Fibroblast of lung (primary cell): ENCODE results near the gene GAGE13. TPM values are rescaled to one million over a fixed set of nuclear protein-coding genes. Genes with fewer than 3 reads are reported as not detected.
"Not testable (repeated sequence)": the region's sequence is repeated elsewhere in the genome, so short reads cannot be mapped to it uniquely, and the experiment has no call there.

Experiments
- DNase-seq, 2 donors: peaks; one replicate each; pipeline versions ENCODE4 v3.0.0 to v3.0.0-alpha.2; 2010; ENCODE audit warnings: low read depth in 2 of 2
- H2AFZ ChIP-seq: 2 replicates; pipeline ENCODE4 v1.5.1; 2012; ENCODE audit warnings: low read length, control low read depth, inconsistent platforms
- H3K27ac ChIP-seq: 2 replicates; pipeline ENCODE4 v1.5.1; 2011; ENCODE audit warnings: low read length, control low read depth; ENCODE audit not compliant: insufficient read depth
- H3K27me3 ChIP-seq: 2 replicates; pipeline ENCODE4 v1.5.1; 2011; ENCODE audit warnings: mild to moderate bottlenecking, low read length; ENCODE audit not compliant: control insufficient read depth, insufficient read depth
- H3K36me3 ChIP-seq: 2 replicates; pipeline ENCODE4 v1.5.1; 2011; ENCODE audit warnings: low read length; ENCODE audit not compliant: control insufficient read depth, insufficient read depth
- H3K4me1 ChIP-seq: 2 replicates; pipeline ENCODE4 v1.5.1; 2011; ENCODE audit warnings: low read length; ENCODE audit not compliant: control insufficient read depth, insufficient read depth; ENCODE audit errors: extremely low read depth
- H3K4me2 ChIP-seq: 2 replicates; pipeline ENCODE4 v1.5.1; 2011; ENCODE audit warnings: low read length, control low read depth; ENCODE audit not compliant: insufficient read depth; ENCODE audit errors: extremely low read depth
- H3K4me3 ChIP-seq, 4 experiments: fragments of 200-600 bp in 1 of 4; sonication (generic) in 1 of 4; replicated peaks in 1 of 4; 2 replicates each; pipeline ENCODE4 v1.5.1; 2011 to 2016; ENCODE audit warnings: low read length in 4 of 4, low read depth in 3 of 4, mild to moderate bottlenecking in 3 of 4, control low read depth in 2 of 4, inconsistent platforms in 1 of 4, mixed read lengths in 1 of 4; ENCODE audit not compliant: insufficient read depth in 1 of 4; ENCODE audit errors: control extremely low read depth in 1 of 4
- H3K79me2 ChIP-seq: 2 replicates; pipeline ENCODE4 v1.5.1; 2012; ENCODE audit warnings: mild to moderate bottlenecking, low read length, inconsistent platforms; ENCODE audit not compliant: control insufficient read depth, insufficient read depth
- H3K9ac ChIP-seq: 2 replicates; pipeline ENCODE4 v1.5.1; 2011; ENCODE audit warnings: mild to moderate bottlenecking, low read length, control low read depth; ENCODE audit not compliant: insufficient read depth
- H3K9me3 ChIP-seq: 2 replicates; pipeline ENCODE4 v1.5.1; 2012; ENCODE audit warnings: low read depth, low read length; ENCODE audit not compliant: control insufficient read depth, insufficient read depth
- H4K20me1 ChIP-seq: 2 replicates; pipeline ENCODE4 v1.5.1; 2011; ENCODE audit warnings: low read length; ENCODE audit not compliant: control insufficient read depth, insufficient read depth; ENCODE audit errors: extremely low read depth
- EZH2 ChIP-seq: IDR thresholded peaks from 2 replicates; pipeline ENCODE4 v1.5.1; 2012; ENCODE audit warnings: low read length, control low read depth, mild to moderate bottlenecking; ENCODE audit errors: missing control alignments
- polyA minus RNA-seq: library from RNA; depleted of rRNA, polyadenylated mRNA; stranded (reverse); fragments of >200 nt; gene quantifications from 2 replicates; pipeline ENCODE4 v1.2.3, GENCODE V29; 2011; ENCODE audit warnings: low replicate concordance
- polyA plus RNA-seq, 2 donors: library from polyadenylated mRNA; depleted of rRNA in 1 of 2; stranded (reverse) in 1 of 2; unstranded in 1 of 2; fragments of >200 nt; gene quantifications; 2 replicates each; pipeline ENCODE4 v1.2.1, GENCODE V29; 2011 to 2012; ENCODE audit warnings: missing spikeins in 1 of 2
- total RNA-seq: library from RNA; depleted of rRNA; stranded (reverse); fragments of >200 nt; gene quantifications from 2 replicates; pipeline ENCODE4 v1.2.1, GENCODE V29; 2014
- TF ChIP-seq, protein P1 (sequence below), 2 donors: IDR thresholded peaks in 1 of 2; conservative IDR thresholded peaks in 1 of 2; 1 replicate in 1 of 2; 2 replicates in 1 of 2; pipeline ENCODE4 v1.5.1; 2011 to 2012; ENCODE audit warnings: low read length in 2 of 2, control low read depth in 1 of 2, inconsistent platforms in 1 of 2, low read depth in 1 of 2, mild to moderate bottlenecking in 1 of 2

GAGE13 gene, protein sequence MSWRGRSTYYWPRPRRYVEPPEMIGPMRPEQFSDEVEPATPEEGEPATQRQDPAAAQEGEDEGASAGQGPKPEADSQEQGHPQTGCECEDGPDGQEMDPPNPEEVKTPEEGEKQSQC
- total RNA-seq: not detected in 2 replicates
- polyA plus RNA-seq: not detected in 2 replicates
- polyA plus RNA-seq (2012): not detected in 2 replicates
- polyA minus RNA-seq: not detected in 2 replicates

DNA sequence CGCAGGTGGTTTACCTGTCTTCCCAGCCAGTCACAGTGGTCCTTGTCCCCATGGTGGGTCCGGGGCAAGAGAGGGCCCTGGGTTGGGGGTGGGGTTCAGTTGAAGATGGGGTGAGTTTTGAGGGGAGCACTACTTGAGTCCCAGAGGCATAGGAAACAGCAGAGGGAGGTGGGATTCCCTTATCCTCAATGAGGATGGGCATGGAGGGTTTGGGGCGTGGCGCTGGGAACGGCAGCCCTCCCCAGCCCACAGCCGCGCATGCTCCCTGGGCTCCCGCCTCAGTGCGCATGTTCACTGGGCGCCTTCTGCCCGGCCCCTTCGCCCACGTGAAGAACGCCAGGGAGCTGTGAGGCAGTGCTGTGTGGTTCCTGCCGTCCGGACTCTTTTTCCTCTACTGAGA lies at the start of gene GAGE13:
GAGE13 (plus strand) TSS at position 301 of the 400 bp plus-strand sequence. CDS start 1,156 bp downstream, outside the sequence.
- not testable (repeated sequence) for H3K79me2 ChIP-seq, H3K27ac ChIP-seq, H3K9me3 ChIP-seq, DNase-seq, H3K9ac ChIP-seq, H2AFZ ChIP-seq, H4K20me1 ChIP-seq, H3K36me3 ChIP-seq, H3K27me3 ChIP-seq, H3K4me3 ChIP-seq, H3K4me2 ChIP-seq, H3K4me1 ChIP-seq

DNA sequence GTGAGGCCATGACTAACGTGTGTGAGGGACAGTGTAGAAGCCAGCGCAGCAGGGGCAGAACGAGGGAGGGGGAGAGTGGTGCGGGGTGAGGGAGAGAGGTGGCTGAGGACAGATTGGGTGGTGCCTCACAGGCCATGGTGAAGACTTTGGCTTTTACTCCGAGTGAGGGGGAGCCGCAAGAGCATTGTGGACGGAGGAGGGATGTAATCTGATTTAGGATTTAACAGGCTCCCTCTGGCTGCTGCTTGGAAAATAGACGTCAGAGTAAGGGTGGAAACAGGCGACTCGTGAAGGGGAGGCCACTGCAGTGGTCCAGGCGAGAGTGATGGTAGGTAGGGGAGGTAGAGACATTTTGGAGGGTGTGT lies 48.8 kb upstream of the GAGE13 start:
- H3K9me3 ChIP-seq: no peaks in the 10 kb centered on the region
- H2AFZ ChIP-seq: peak overlapping the region; percentile 59
- H3K4me2 ChIP-seq: no peak overlapping the region
- peak; percentile 21 to 52 for DNase-seq
- H4K20me1 ChIP-seq: no peaks in the 10 kb centered on the region
- H3K79me2 ChIP-seq: no peaks in the 10 kb centered on the region
- no peaks in the 10 kb centered on the region for H3K27me3 ChIP-seq
- H3K36me3 ChIP-seq: no peaks in the 10 kb centered on the region
- no peak overlapping the region for H3K27ac ChIP-seq
- TF ChIP-seq EZH2: no peak
- TF ChIP-seq, protein P1, sequence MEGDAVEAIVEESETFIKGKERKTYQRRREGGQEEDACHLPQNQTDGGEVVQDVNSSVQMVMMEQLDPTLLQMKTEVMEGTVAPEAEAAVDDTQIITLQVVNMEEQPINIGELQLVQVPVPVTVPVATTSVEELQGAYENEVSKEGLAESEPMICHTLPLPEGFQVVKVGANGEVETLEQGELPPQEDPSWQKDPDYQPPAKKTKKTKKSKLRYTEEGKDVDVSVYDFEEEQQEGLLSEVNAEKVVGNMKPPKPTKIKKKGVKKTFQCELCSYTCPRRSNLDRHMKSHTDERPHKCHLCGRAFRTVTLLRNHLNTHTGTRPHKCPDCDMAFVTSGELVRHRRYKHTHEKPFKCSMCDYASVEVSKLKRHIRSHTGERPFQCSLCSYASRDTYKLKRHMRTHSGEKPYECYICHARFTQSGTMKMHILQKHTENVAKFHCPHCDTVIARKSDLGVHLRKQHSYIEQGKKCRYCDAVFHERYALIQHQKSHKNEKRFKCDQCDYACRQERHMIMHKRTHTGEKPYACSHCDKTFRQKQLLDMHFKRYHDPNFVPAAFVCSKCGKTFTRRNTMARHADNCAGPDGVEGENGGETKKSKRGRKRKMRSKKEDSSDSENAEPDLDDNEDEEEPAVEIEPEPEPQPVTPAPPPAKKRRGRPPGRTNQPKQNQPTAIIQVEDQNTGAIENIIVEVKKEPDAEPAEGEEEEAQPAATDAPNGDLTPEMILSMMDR (conservative IDR thresholded peaks at IDR 0.05 in 1 of 2, IDR thresholded peaks at IDR 0.05 in 1 of 2; ENCODE audit: low read depth in 1 of 2, low read length in 2 of 2): peak in 1 of 2 donors; percentile 45
- no peak overlapping the region for H3K9ac ChIP-seq
- no peak overlapping the region for H3K4me3 ChIP-seq
- no peaks in the 10 kb centered on the region for H3K4me1 ChIP-seq

DNA sequence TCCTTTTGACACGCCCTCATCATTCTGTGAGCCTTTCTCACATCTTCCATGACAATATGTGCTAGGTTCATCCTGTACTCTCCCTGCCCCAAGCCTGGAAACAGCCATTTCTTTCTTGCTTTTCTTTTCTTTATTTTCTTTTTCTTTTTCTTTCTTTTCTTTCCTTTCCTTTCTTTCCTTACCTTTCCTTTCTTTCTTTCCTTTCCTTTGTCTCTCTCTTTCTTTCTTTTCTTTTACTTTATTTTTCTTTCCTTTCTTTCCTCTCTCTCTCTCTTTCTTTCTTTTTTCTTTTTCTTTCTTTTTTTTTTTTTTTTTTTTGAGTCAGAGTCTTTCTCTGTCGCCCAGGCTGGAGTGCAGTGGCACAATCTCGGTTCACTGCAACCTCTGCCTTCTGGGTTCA lies 47.2 kb upstream of the GAGE13 start:
- no peak overlapping the region for H3K4me3 ChIP-seq
- H3K4me1 ChIP-seq: no peaks in the 10 kb centered on the region
- no peaks in the 10 kb centered on the region for H4K20me1 ChIP-seq
- no peak overlapping the region for H3K4me2 ChIP-seq
- TF ChIP-seq, protein P1 (conservative IDR thresholded peaks at IDR 0.05 in 1 of 2, IDR thresholded peaks at IDR 0.05 in 1 of 2; ENCODE audit: low read depth in 1 of 2, low read length in 2 of 2): no peak
- no peak for TF ChIP-seq EZH2
- no peaks in the 10 kb centered on the region for H3K79me2 ChIP-seq
- no peak for DNase-seq
- H2AFZ ChIP-seq: no peak overlapping the region
- H3K9ac ChIP-seq: no peak overlapping the region
- no peaks in the 10 kb centered on the region for H3K36me3 ChIP-seq
- H3K27me3 ChIP-seq: no peaks in the 10 kb centered on the region
- no peaks in the 10 kb centered on the region for H3K9me3 ChIP-seq
- H3K27ac ChIP-seq: no peak overlapping the region
